Gastrocnemius medialis (tissue), 4 donors: Measurements from ENCODE around the gene CCNI. TPM values are rescaled to one million over a fixed set of nuclear protein-coding genes. Genes with fewer than 3 reads are reported as not detected.
A peak's percentile ranks its signal among the peaks of the same experiment; 100 is the strongest.

Experiments used
- ATAC-seq, 2 donors: fragments of 150-250 bp; one replicate each; pipeline ENCODE4 v1.9.1; 2016
- DNase-seq, 2 donors: peaks; one replicate each; pipeline ENCODE4 v3.0.0-alpha.2; 2019
- H3K27ac ChIP-seq, 4 donors: fragments of 200-600 bp; sonication (generic); 1 replicate in 1 of 4; 2 replicates in 3 of 4; pipeline ENCODE4 v1.5.1; 2016 to 2018; ENCODE audit warnings: mild to moderate bottlenecking in 2 of 4, moderate library complexity in 1 of 4
- H3K27me3 ChIP-seq, 3 donors: fragments of 200-600 bp; sonication (generic) in 2 of 3; 1 replicate in 1 of 3; 2 replicates in 2 of 3; pipeline versions ENCODE4 v1.5.1 to v1.6.0; 2016 to 2019; ENCODE audit warnings: mild to moderate bottlenecking in 1 of 3, moderate library complexity in 1 of 3
- H3K36me3 ChIP-seq, 2 donors: fragments of 200-600 bp; sonication (generic) in 1 of 2; one replicate each; pipeline ENCODE4 v1.5.1; 2017 to 2018
- H3K4me1 ChIP-seq, 2 donors: fragments of 200-600 bp; sonication (generic) in 1 of 2; one replicate each; pipeline ENCODE4 v1.5.1; 2016 to 2017; ENCODE audit warnings: mild to moderate bottlenecking in 2 of 2
- H3K4me3 ChIP-seq, 4 donors: fragments of 200-600 bp; sonication (generic) in 3 of 4; 1 replicate in 1 of 4; 2 replicates in 3 of 4; pipeline ENCODE4 v1.5.1; 2016 to 2019; ENCODE audit warnings: mild to moderate bottlenecking in 2 of 4
- H3K9me3 ChIP-seq, 3 donors: fragments of 200-600 bp; sonication (generic) in 2 of 3; 1 replicate in 1 of 3; 2 replicates in 2 of 3; pipeline ENCODE4 v1.5.1; 2016 to 2019
- CTCF ChIP-seq, 5 experiments: fragments of 450-650 bp in 3 of 5; fragments of 200-600 bp in 2 of 5; sonication (generic) in 2 of 5; IDR thresholded peaks in 4 of 5; conservative IDR thresholded peaks in 1 of 5; 1 replicate in 4 of 5; 2 replicates in 1 of 5; pipeline ENCODE4 v1.5.1; 2016 to 2019; ENCODE audit warnings: antibody characterized with exemption in 5 of 5, mild to moderate bottlenecking in 3 of 5, moderate library complexity in 3 of 5
- POLR2A ChIP-seq, 2 donors: fragments of 450-650 bp; IDR thresholded peaks; one replicate each; pipeline ENCODE4 v1.6.1; 2017; ENCODE audit warnings: antibody characterized with exemption in 2 of 2, mild to moderate bottlenecking in 2 of 2, moderate library complexity in 2 of 2
- in situ Hi-C, 4 donors: fragments of 200-750 bp; cut with MboI; loops; one replicate each; pipeline versions ENCODE4 v1.15.0 to v1.8.0; 2017; ENCODE audit warnings: low sequenced_read_pairs in 4 of 4
- intact Hi-C: fragments of 100-400 bp; cut with DNase I; formaldehyde crosslinking; loops from one replicate; pipeline ENCODE4 v1.15.1; 2023; ENCODE audit warnings: low total_unique reads
- total RNA-seq, 4 donors: library from RNA; depleted of rRNA; stranded (reverse); fragments of >200 nt; gene quantifications; one replicate each; pipeline versions ENCODE4 v1.1.0 to v1.2.3, GENCODE V29; 2016

Gene CCNI
- 100 to 1,000 TPM in 3 of 4 donors, 10 to 100 TPM in 1; 82.8 to 138 (median 129) TPM for total RNA-seq

GRCh38 chr4:77075869-77076799 lies at the start of gene CCNI:
Gene CCNI, minus strand, starts transcription at chr4:77075989. Its CDS starts 9,627 bp downstream, at chr4:77066362.
- ATAC-seq (peak; percentile 93), DNase-seq (peak; percentile 94 to 95)
- in situ Hi-C loops, result no loop called here
- Histone ChIP-seq H3K4me1 (peaks cover 40 to 49% of the 10 kb centered on the region in 2 donors), H3K4me3 (peak within 1 kb of the TSS; percentile 87 to 95 (median 92)), H3K27ac (peak within 1 kb of the TSS; percentile 98 to 99 (median 99)), H3K36me3 (no peaks in the 10 kb centered on the region), H3K27me3 (no peaks in the 10 kb centered on the region), H3K9me3 (no peaks in the 10 kb centered on the region)
- TF ChIP-seq CTCF (IDR thresholded peaks at IDR 0.05 in 4 of 5, conservative IDR thresholded peaks at IDR 0.05 in 1 of 5) (peak in 1 of 5 experiments; percentile 11), POLR2A (IDR thresholded peaks at IDR 0.05) (peak; percentile 66 to 76)
- intact Hi-C loops, result loop anchor here (1.0 to 10.0 kb wide), 5 partner anchors 81 to 931 kb away; partner anchors contain the start of genes CCNG2, MRPL1, NUP54 and SCARB2

- no peak for ATAC-seq
These were observed 48.8 kb upstream of the CCNI start for GRCh38 chr4:77124576-77124975.

GRCh38 chr4:77123411-77123810 lies 47.6 kb upstream of the CCNI start:
- Histone ChIP-seq H3K27ac (no peak overlapping the region), H3K36me3 (no peaks in the 10 kb centered on the region), H3K27me3 (no peaks in the 10 kb centered on the region), H3K4me1 (peaks cover 0 to 11% of the 10 kb centered on the region in 2 donors), H3K4me3 (no peak overlapping the region), H3K9me3 (no peaks in the 10 kb centered on the region)
- ATAC-seq (no peak), DNase-seq (no peak)
- TF ChIP-seq CTCF (IDR thresholded peaks at IDR 0.05 in 4 of 5, conservative IDR thresholded peaks at IDR 0.05 in 1 of 5), result no peak
- TF ChIP-seq POLR2A (IDR thresholded peaks at IDR 0.05), result no peak
- intact Hi-C loops (no loop called here), in situ Hi-C loops (no loop called here)

More at GRCh38 chr4:77124576-77124975, 48.8 kb upstream of the CCNI start:
- Histone ChIP-seq H3K4me1 (peaks cover 0 to 14% of the 10 kb centered on the region in 2 donors), H3K36me3 (no peaks in the 10 kb centered on the region), H3K27ac (no peak overlapping the region), H3K4me3 (no peak overlapping the region), H3K9me3 (no peaks in the 10 kb centered on the region), H3K27me3 (no peaks in the 10 kb centered on the region)
- DNase-seq, result no peak
- intact Hi-C loops (no loop called here), in situ Hi-C loops (no loop called here)
- TF ChIP-seq CTCF (IDR thresholded peaks at IDR 0.05 in 4 of 5, conservative IDR thresholded peaks at IDR 0.05 in 1 of 5) (no peak), POLR2A (IDR thresholded peaks at IDR 0.05) (no peak)

GRCh38 chr4:77122656-77123055 lies 46.9 kb upstream of the CCNI start:
- TF ChIP-seq CTCF (IDR thresholded peaks at IDR 0.05 in 4 of 5, conservative IDR thresholded peaks at IDR 0.05 in 1 of 5) (no peak), POLR2A (IDR thresholded peaks at IDR 0.05) (no peak)
- Histone ChIP-seq H3K27ac (no peak overlapping the region), H3K4me1 (peaks cover 0 to 4% of the 10 kb centered on the region in 2 donors), H3K4me3 (no peak overlapping the region), H3K9me3 (no peaks in the 10 kb centered on the region), H3K27me3 (no peaks in the 10 kb centered on the region), H3K36me3 (no peaks in the 10 kb centered on the region)
- in situ Hi-C loops (no loop called here), intact Hi-C loops (no loop called here)
- DNase-seq, result no peak
- no peak for ATAC-seq
